HepG2 (cell line): ENCODE data around the gene CDK5RAP2. TPM values are rescaled to one million over a fixed set of nuclear protein-coding genes. Genes with fewer than 3 reads are reported as not detected.

ENCODE experiments used
- ATAC-seq: fragments of 200-7000 bp; cut with Tn5 transposase; 3 replicates; pipeline ENCODE4 v1.9.1; 2020; ENCODE audit warnings: mild to moderate bottlenecking, moderate library complexity
- BruUV-seq: library from RNA; stranded (reverse); fragments of 400-500 nt; replicated peaks from 2 replicates; lab custom pipeline; 2021; lab: Mats Ljungman, UMichigan
- CTCF ChIA-PET: fragments of 300-600 bp; formaldehyde crosslinking; extraction: SDS; loops from one replicate; lab custom pipeline; 2021; ENCODE audit warnings: low total read pairs, inconsistent platforms, low intra/inter-chr PET ratio; lab: Yijun Ruan, JAX
- POLR2A ChIA-PET: fragments of 350-600 bp; sonication (Branson Sonifier 250); formaldehyde crosslinking; loops from one replicate; lab custom pipeline; 2020; ENCODE audit warnings: antibody characterized with exemption, inconsistent platforms; lab: Yijun Ruan, JAX
- DNase-seq: peaks from one replicate; pipeline ENCODE4 v3.0.0-alpha.2; 2015; ENCODE audit warnings: low spot score
- FAIRE-seq: peaks from 3 replicates; lab custom pipeline; 2011; peaks lifted over from hg19 to GRCh38; lab: Jason Lieb, UNC
- H2AFZ ChIP-seq: one replicate; pipeline ENCODE4 v1.6.1; 2011; ENCODE audit warnings: low read length, inconsistent platforms
- H3K27ac ChIP-seq: fragments of 300-600 bp; 3 replicates; pipeline ENCODE4 v1.8.0; 2011; ENCODE audit warnings: mixed run types, mild to moderate bottlenecking, mixed read lengths, low read length, inconsistent platforms; ENCODE audit not compliant: insufficient read depth; ENCODE audit errors: extremely low read length
- H3K27me3 ChIP-seq, 2 experiments: fragments of 200-600 bp in 1 of 2; 2 replicates in 1 of 2; 3 replicates in 1 of 2; pipeline versions ENCODE4 v1.6.0 to v1.8.0; 2011; ENCODE audit warnings: low read length in 2 of 2, mild to moderate bottlenecking in 2 of 2, moderate library complexity in 2 of 2, inconsistent platforms in 1 of 2; ENCODE audit not compliant: insufficient read depth in 2 of 2, control insufficient read depth in 1 of 2
- H3K36me3 ChIP-seq, 2 experiments: fragments of 200-600 bp in 1 of 2; replicated peaks in 1 of 2; 2 replicates in 1 of 2; 3 replicates in 1 of 2; pipeline versions ENCODE4 v1.5.1 to v1.8.0; 2011; ENCODE audit warnings: low read length in 2 of 2, inconsistent platforms in 1 of 2; ENCODE audit not compliant: insufficient read depth in 2 of 2, control insufficient read depth in 1 of 2
- H3K4me1 ChIP-seq: 2 replicates; pipeline ENCODE4 v1.5.1; 2012; ENCODE audit warnings: low read length, inconsistent platforms; ENCODE audit not compliant: insufficient read depth
- H3K4me2 ChIP-seq: 2 replicates; pipeline ENCODE4 v1.6.0; 2011; ENCODE audit warnings: low read depth, low read length, inconsistent platforms
- H3K4me3 ChIP-seq, 3 experiments: fragments of 200-600 bp in 1 of 3; sonication (generic), shearing (Covaris generic) in 1 of 3; replicated peaks in 1 of 3; 2 replicates each; pipeline ENCODE4 v1.5.1; 2011 to 2016; ENCODE audit warnings: low read length in 3 of 3, inconsistent platforms in 2 of 3, low read depth in 2 of 3, mild to moderate bottlenecking in 2 of 3, control low read depth in 1 of 3, mixed read lengths in 1 of 3; ENCODE audit not compliant: insufficient read depth in 1 of 3
- H3K79me2 ChIP-seq: one replicate; pipeline ENCODE4 v1.6.1; 2011; ENCODE audit warnings: low read length, inconsistent platforms; ENCODE audit not compliant: insufficient read depth
- H3K9ac ChIP-seq: 2 replicates; pipeline ENCODE4 v1.6.0; 2011; ENCODE audit warnings: mild to moderate bottlenecking, low read depth, low read length, inconsistent platforms; ENCODE audit not compliant: insufficient read depth
- H3K9me3 ChIP-seq: 2 replicates; pipeline ENCODE4 v1.5.1; 2012; ENCODE audit warnings: mild to moderate bottlenecking, low read length
- H4K20me1 ChIP-seq: 2 replicates; pipeline ENCODE4 v1.6.0; 2011; ENCODE audit warnings: inconsistent platforms, mild to moderate bottlenecking, low read length, moderate library complexity; ENCODE audit not compliant: insufficient read depth
- ATF7 ChIP-seq, 2 experiments: fragments of 450-650 bp in 1 of 2; sonication (generic) in 1 of 2; formaldehyde crosslinking in 1 of 2; IDR thresholded peaks; 2 replicates each; pipeline versions ENCODE4 v1.4.0 to v1.6.1; 2016 to 2020; ENCODE audit warnings: antibody characterized with exemption in 1 of 2, mild to moderate bottlenecking in 1 of 2, missing genetic modification reagents in 1 of 2
- ESRRA ChIP-seq: sonication (generic); formaldehyde crosslinking; IDR thresholded peaks from 2 replicates; pipeline ENCODE4 v1.5.1; 2020; ENCODE audit warnings: mild to moderate bottlenecking, low read depth, missing genetic modification reagents
- PAF1 ChIP-seq: IDR thresholded peaks from 2 replicates; pipeline ENCODE4 v1.6.1; 2016; ENCODE audit warnings: missing genetic modification reagents, missing compliant biosample characterization
- ZNF274 ChIP-seq: sonication (generic); formaldehyde crosslinking; IDR thresholded peaks from 2 replicates; pipeline ENCODE4 v1.5.1; 2020; ENCODE audit warnings: mild to moderate bottlenecking, missing genetic modification reagents
- ZNF383 ChIP-seq: sonication (generic); formaldehyde crosslinking; IDR thresholded peaks from 2 replicates; pipeline ENCODE4 v1.4.0; 2020; ENCODE audit warnings: missing genetic modification reagents, mild to moderate bottlenecking, borderline replicate concordance
- ZNF460 ChIP-seq: sonication (generic); formaldehyde crosslinking; IDR thresholded peaks from 2 replicates; pipeline ENCODE4 v1.5.1; 2020; ENCODE audit warnings: missing genetic modification reagents, mild to moderate bottlenecking, borderline replicate concordance
- ZNF510 ChIP-seq: sonication (generic); formaldehyde crosslinking; IDR thresholded peaks from 2 replicates; pipeline ENCODE4 v1.4.0; 2020; ENCODE audit warnings: low read depth, mild to moderate bottlenecking, missing genetic modification reagents
- in situ Hi-C: cut with HindIII; loops from 2 replicates; pipeline ENCODE4 v1.10.0; 2017; ENCODE audit warnings: low pct_unique_long_range_greater_than_20kb; ENCODE audit not compliant: extremely low pct_ligation_motif_present
- intact Hi-C: fragments of 100-400 bp; cut with micrococcal nuclease; formaldehyde crosslinking; loops from one replicate; pipeline ENCODE4 v1.10.0; 2022; ENCODE audit not compliant: unreplicated experiment
- polyA plus RNA-seq, 8 experiments: library from polyadenylated mRNA; depleted of rRNA in 3 of 8; stranded (reverse) in 7 of 8; unstranded in 1 of 8; fragments of >200 nt; fragmentation: Illumina TruSeq in 4 of 8; extraction: Trizol in 4 of 8; gene quantifications; 2 replicates each; pipeline versions ENCODE4 v1.2.1 to v1.2.3, GENCODE V29; 2011 to 2016; ENCODE audit warnings: low read depth in 4 of 8, missing spikeins in 1 of 8, mixed read lengths in 1 of 8; ENCODE audit not compliant: insufficient read depth in 1 of 8
- total RNA-seq, 5 experiments: library from RNA; depleted of rRNA; stranded (reverse); fragments of >200 nt; fragmentation: Illumina TruSeq; extraction: Trizol; gene quantifications; 2 replicates each; pipeline ENCODE4 v1.2.3, GENCODE V29; 2016; ENCODE audit warnings: low read depth in 1 of 5
- TF ChIP-seq, protein P1 (sequence below): sonication (generic); formaldehyde crosslinking; IDR thresholded peaks from 2 replicates; pipeline ENCODE4 v1.8.1; 2023; ENCODE audit warnings: mild to moderate bottlenecking, missing genetic modification reagents

CDK5RAP2 gene
- total and polyA plus RNA-seq, 2 of the 13 experiments (the other 11 are each of a cell fraction or from before 2014, with no cell fraction given): 31.8 to 42.2 TPM

GRCh38 chr9:120622790-120623189 lies 42.8 kb upstream of the CDK5RAP2 start:
- no peak overlapping the region for H3K27ac ChIP-seq
- no peak for ATAC-seq
- BruUV-seq: no TSS peak
- no peaks in the 10 kb centered on the region for H3K9me3 ChIP-seq
- no peak overlapping the region for H3K4me2 ChIP-seq
- TF ChIP-seq ZNF460 (CRISPR knock-in tag): no peak
- TF ChIP-seq ZNF383 (CRISPR knock-in tag): no peak
- TF ChIP-seq PAF1 (CRISPR knock-in tag): no peak
- TF ChIP-seq ZNF510 (CRISPR knock-in tag): no peak
- peak; percentile 44; the same call in 1 of the 2 replicates for TF ChIP-seq ATF7 (IDR thresholded peaks at IDR 0.05)
- no peak for TF ChIP-seq ATF7 (CRISPR knock-in tag; IDR thresholded peaks at IDR 0.05)
- TF ChIP-seq ZNF274 (CRISPR knock-in tag): no peak
- TF ChIP-seq, protein P1, sequence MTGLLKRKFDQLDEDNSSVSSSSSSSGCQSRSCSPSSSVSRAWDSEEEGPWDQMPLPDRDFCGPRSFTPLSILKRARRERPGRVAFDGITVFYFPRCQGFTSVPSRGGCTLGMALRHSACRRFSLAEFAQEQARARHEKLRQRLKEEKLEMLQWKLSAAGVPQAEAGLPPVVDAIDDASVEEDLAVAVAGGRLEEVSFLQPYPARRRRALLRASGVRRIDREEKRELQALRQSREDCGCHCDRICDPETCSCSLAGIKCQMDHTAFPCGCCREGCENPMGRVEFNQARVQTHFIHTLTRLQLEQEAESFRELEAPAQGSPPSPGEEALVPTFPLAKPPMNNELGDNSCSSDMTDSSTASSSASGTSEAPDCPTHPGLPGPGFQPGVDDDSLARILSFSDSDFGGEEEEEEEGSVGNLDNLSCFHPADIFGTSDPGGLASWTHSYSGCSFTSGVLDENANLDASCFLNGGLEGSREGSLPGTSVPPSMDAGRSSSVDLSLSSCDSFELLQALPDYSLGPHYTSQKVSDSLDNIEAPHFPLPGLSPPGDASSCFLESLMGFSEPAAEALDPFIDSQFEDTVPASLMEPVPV (CRISPR knock-in tag): no peak
- TF ChIP-seq ESRRA (CRISPR knock-in tag): no peak
- TF ChIP-seq, all 625 proteins: peak for 1
- DNase-seq (no peak), FAIRE-seq (no peak)
- Histone ChIP-seq H3K36me3 (no peaks in the 10 kb centered on the region), H3K4me1 (peaks cover 17% of the 10 kb centered on the region), H3K27me3 (no peaks in the 10 kb centered on the region), H4K20me1 (no peaks in the 10 kb centered on the region), H3K4me3 (no peak overlapping the region), H3K9ac (no peak overlapping the region), H3K79me2 (no peaks in the 10 kb centered on the region), H2AFZ (no peak overlapping the region)
- in situ Hi-C loops: loop anchor here (5.0 kb wide), 1 partner anchor 110 kb away; no protein-coding TSS in a partner anchor
- CTCF ChIA-PET: no interaction called here
- intact Hi-C loops: no loop called here
- POLR2A ChIA-PET: no interaction called here
